Measurements from ENCODE around the gene UBE2K. TPM values are rescaled to one million over a fixed set of nuclear protein-coding genes. Genes with fewer than 3 reads are reported as not detected.
"Not testable (repeated sequence)": the region's sequence is repeated elsewhere in the genome, so short reads cannot be mapped to it uniquely, and the experiment has no call there.

The UBE2K gene
- total RNA-seq, 2 donors from 2014 or later, result 12.2 to 19.5 TPM

GRCh38 chr4:39721788-39722187 lies 23.9 kb downstream of the UBE2K start:
- peaks cover 12% of the 10 kb centered on the region for H3K4me1 ChIP-seq
- no peak for TF ChIP-seq CTCF (IDR thresholded peaks at IDR 0.05)
- TF ChIP-seq POLR2A (IDR thresholded peaks at IDR 0.05), result no peak
- H3K9me3 ChIP-seq, result no peaks in the 10 kb centered on the region
- no peak overlapping the region for H3K4me3 ChIP-seq
- no peak for DNase-seq
- ATAC-seq, result no peak
- H3K36me3 ChIP-seq (replicated peaks in 1 of 2; ENCODE audit: insufficient read depth in 1 of 2, low read depth in 2 of 2), result no peaks in the 10 kb centered on the region
- intact Hi-C loops (cut with DNase I), result no loop called here
- no peaks in the 10 kb centered on the region for H3K27me3 ChIP-seq
- 52 to 60% methylated on average over 7 of the region's 7 CpGs for WGBS, 2 donors
- no peak overlapping the region for H3K27ac ChIP-seq

GRCh38 chr4:39729557-39729956 lies 31.6 kb downstream of the UBE2K start:
- DNase-seq, result no peak
- Histone ChIP-seq H3K27ac (peak overlapping the region in 1 of 4 donors; percentile 18), H3K27me3 (no peaks in the 10 kb centered on the region), H3K36me3 (replicated peaks in 1 of 2; ENCODE audit: insufficient read depth in 1 of 2, low read depth in 2 of 2) (no peaks in the 10 kb centered on the region), H3K4me1 (peaks cover 5% of the 10 kb centered on the region), H3K4me3 (no peak overlapping the region), H3K9me3 (no peaks in the 10 kb centered on the region)
- no peak for ATAC-seq
- intact Hi-C loops (cut with DNase I), result no loop called here
- no peak for TF ChIP-seq CTCF (IDR thresholded peaks at IDR 0.05)
- TF ChIP-seq POLR2A (IDR thresholded peaks at IDR 0.05), result no peak
- WGBS, 2 donors, result 71 to 78% methylated on average over 4 of the region's 4 CpGs

- H3K27me3 ChIP-seq, result no peaks in the 10 kb centered on the region
- no peak for ATAC-seq
- 58 to 64% methylated on average over 3 of the region's 3 CpGs for WGBS, 2 donors
Measured at GRCh38 chr4:39730072-39730471, 32.1 kb downstream of the UBE2K start.

GRCh38 chr4:39731908-39732307 lies 34.0 kb downstream of the UBE2K start:
- H3K4me1 ChIP-seq, result peaks cover 5% of the 10 kb centered on the region
- H3K27ac ChIP-seq, result no peak overlapping the region
- 82 to 86% methylated on average over 2 of the region's 2 CpGs for WGBS, 2 donors
- TF ChIP-seq CTCF (IDR thresholded peaks at IDR 0.05) (no peak), POLR2A (IDR thresholded peaks at IDR 0.05) (no peak)
- no peak overlapping the region for H3K4me3 ChIP-seq
- H3K27me3 ChIP-seq, result no peaks in the 10 kb centered on the region
- no peaks in the 10 kb centered on the region for H3K36me3 ChIP-seq (replicated peaks in 1 of 2; ENCODE audit: insufficient read depth in 1 of 2, low read depth in 2 of 2)
- no peaks in the 10 kb centered on the region for H3K9me3 ChIP-seq
- DNase-seq, result no peak
- no peak for ATAC-seq
- intact Hi-C loops (cut with DNase I), result no loop called here

More at GRCh38 chr4:39730072-39730471, 32.1 kb downstream of the UBE2K start:
- no peak overlapping the region for H3K27ac ChIP-seq
- H3K36me3 ChIP-seq (replicated peaks in 1 of 2; ENCODE audit: insufficient read depth in 1 of 2, low read depth in 2 of 2), result no peaks in the 10 kb centered on the region
- no peak for DNase-seq
- intact Hi-C loops (cut with DNase I), result no loop called here
- H3K4me3 ChIP-seq, result no peak overlapping the region
- no peaks in the 10 kb centered on the region for H3K9me3 ChIP-seq
- peaks cover 5% of the 10 kb centered on the region for H3K4me1 ChIP-seq
- no peak for TF ChIP-seq POLR2A (IDR thresholded peaks at IDR 0.05)
- no peak for TF ChIP-seq CTCF (IDR thresholded peaks at IDR 0.05)

- H3K27ac ChIP-seq, result no peak overlapping the region
- DNase-seq (no peak), ATAC-seq (no peak)
- peaks cover 5% of the 10 kb centered on the region for H3K4me1 ChIP-seq
- WGBS, 2 donors, result 91 to 96% methylated on average over 3 of the region's 3 CpGs
- no peaks in the 10 kb centered on the region for H3K27me3 ChIP-seq
- no peak overlapping the region for H3K4me3 ChIP-seq
- TF ChIP-seq CTCF (IDR thresholded peaks at IDR 0.05) (no peak), POLR2A (IDR thresholded peaks at IDR 0.05) (no peak)
- no peaks in the 10 kb centered on the region for H3K9me3 ChIP-seq
- intact Hi-C loops (cut with DNase I), result no loop called here
- H3K36me3 ChIP-seq (replicated peaks in 1 of 2; ENCODE audit: insufficient read depth in 1 of 2, low read depth in 2 of 2), result no peaks in the 10 kb centered on the region
Measured at GRCh38 chr4:39732728-39733127, 34.8 kb downstream of the UBE2K start.

- intact Hi-C loops (cut with DNase I); DNase-seq; H3K4me1 ChIP-seq; H3K9me3 ChIP-seq; H3K27ac ChIP-seq; ATAC-seq; H3K27me3 ChIP-seq; H3K36me3 ChIP-seq (replicated peaks in 1 of 2; ENCODE audit: insufficient read depth in 1 of 2, low read depth in 2 of 2); H3K4me3 ChIP-seq: not testable (repeated sequence)
- WGBS, 2 donors, result 92 to 94% methylated on average over 10 of the region's 10 CpGs
Measured at GRCh38 chr4:39739591-39739990, 41.7 kb downstream of the UBE2K start.

All from body of pancreas (tissue), 4 donors.